IMR-90 (cell line): ENCODE data around the gene FIS1. TPM values are rescaled to one million over a fixed set of nuclear protein-coding genes. Genes with fewer than 3 reads are reported as not detected.

Experiments used
- ATAC-seq: fragments of 200-7000 bp; cut with Tn5 transposase; 2 replicates; pipeline ENCODE4 v1.9.1; 2020; ENCODE audit warnings: low read depth, mild to moderate bottlenecking, moderate library complexity
- BruUV-seq: library from RNA; stranded (reverse); fragments of 400-500 nt; replicated peaks from 2 replicates; lab custom pipeline; 2021; lab: Mats Ljungman, UMichigan
- CTCF ChIA-PET: fragments of 300-600 bp; formaldehyde crosslinking; extraction: SDS; loops from one replicate; lab custom pipeline; 2021; ENCODE audit warnings: antibody characterized with exemption; lab: Yijun Ruan, JAX
- POLR2A ChIA-PET: fragments of 300-600 bp; sonication (Branson Sonifier 250); formaldehyde crosslinking; loops from one replicate; lab custom pipeline; 2022; ENCODE audit warnings: antibody characterized with exemption; ENCODE audit not compliant: unreplicated experiment; lab: Charles Lee
- DNase-seq: peaks from one replicate; pipeline ENCODE4 v3.0.0; 2013
- H2AFZ ChIP-seq: replicated peaks from 2 replicates; pipeline ENCODE3; 2013; ENCODE audit warnings: low read length, mild to moderate bottlenecking; ENCODE audit not compliant: poor library complexity
- H2AK5ac ChIP-seq: 2 replicates; pipeline ENCODE4 v1.6.1; 2013; ENCODE audit warnings: low read depth, low read length, inconsistent platforms
- H2AK9ac ChIP-seq: replicated peaks from 2 replicates; pipeline ENCODE3; 2013; ENCODE audit warnings: mild to moderate bottlenecking, low read depth, low read length, moderate library complexity; ENCODE audit not compliant: poor library complexity
- H2BK120ac ChIP-seq: 2 replicates; pipeline ENCODE4 v1.6.1; 2013; ENCODE audit warnings: low read depth, low read length, inconsistent platforms
- H2BK15ac ChIP-seq: 3 replicates; pipeline ENCODE4 v1.6.1; 2013; ENCODE audit warnings: low read depth, low read length, inconsistent platforms
- H2BK20ac ChIP-seq: 2 replicates; pipeline ENCODE4 v1.6.1; 2013; ENCODE audit warnings: low read depth, mild to moderate bottlenecking, inconsistent platforms, low read length, moderate library complexity
- H2BK5ac ChIP-seq: 2 replicates; pipeline ENCODE4 v1.6.1; 2013; ENCODE audit warnings: mild to moderate bottlenecking, low read depth, low read length, inconsistent platforms; ENCODE audit not compliant: poor library complexity, severe bottlenecking
- H3K14ac ChIP-seq: replicated peaks from 2 replicates; pipeline ENCODE4 v1.6.1; 2013; ENCODE audit warnings: low read depth, low read length, inconsistent platforms
- H3K18ac ChIP-seq: 2 replicates; pipeline ENCODE4 v1.6.1; 2013; ENCODE audit warnings: low read depth, low read length, control low read depth
- H3K23ac ChIP-seq: 2 replicates; pipeline ENCODE4 v1.6.1; 2013; ENCODE audit warnings: low read depth, low read length, inconsistent platforms
- H3K27ac ChIP-seq: 2 replicates; pipeline ENCODE4 v1.5.1; 2013; ENCODE audit warnings: mild to moderate bottlenecking, control low read depth, low read length; ENCODE audit not compliant: insufficient read depth
- H3K27me3 ChIP-seq: 2 replicates; pipeline ENCODE4 v1.6.1; 2013; ENCODE audit warnings: low read length; ENCODE audit not compliant: control insufficient read depth, insufficient read depth
- H3K36me3 ChIP-seq: 2 replicates; pipeline ENCODE4 v1.6.1; 2013; ENCODE audit warnings: low read length, mixed read lengths; ENCODE audit not compliant: control insufficient read depth, insufficient read depth
- H3K4ac ChIP-seq: 2 replicates; pipeline ENCODE4 v1.6.1; 2013; ENCODE audit warnings: low read depth, low read length, inconsistent platforms
- H3K4me1 ChIP-seq: 2 replicates; pipeline ENCODE4 v1.6.1; 2013; ENCODE audit warnings: low read length, mixed read lengths; ENCODE audit not compliant: control insufficient read depth, insufficient read depth
- H3K4me2 ChIP-seq: 2 replicates; pipeline ENCODE4 v1.6.1; 2013; ENCODE audit warnings: low read depth, mild to moderate bottlenecking, control low read depth, low read length, moderate library complexity
- H3K4me3 ChIP-seq: 2 replicates; pipeline ENCODE4 v1.5.1; 2013; ENCODE audit warnings: low read depth, mild to moderate bottlenecking, control low read depth, low read length, moderate library complexity; ENCODE audit not compliant: insufficient read depth
- H3K56ac ChIP-seq: 2 replicates; pipeline ENCODE4 v1.6.1; 2013; ENCODE audit warnings: low read length, inconsistent platforms; ENCODE audit not compliant: insufficient read depth; ENCODE audit errors: extremely low read depth
- H3K79me1 ChIP-seq, 2 experiments: 2 replicates each; pipeline ENCODE4 v1.6.1; 2013; ENCODE audit warnings: low read length in 2 of 2, inconsistent platforms in 1 of 2, low read depth in 1 of 2
- H3K9ac ChIP-seq: 2 replicates; pipeline ENCODE4 v1.6.1; 2013; ENCODE audit warnings: low read depth, low read length, control low read depth
- H3K9me1 ChIP-seq: 2 replicates; pipeline ENCODE4 v1.6.1; 2013; ENCODE audit warnings: low read length, inconsistent platforms; ENCODE audit not compliant: insufficient read depth
- H3K9me3 ChIP-seq: 2 replicates; pipeline ENCODE4 v1.6.1; 2013; ENCODE audit warnings: low read length; ENCODE audit not compliant: control insufficient read depth, insufficient read depth
- H4K20me1 ChIP-seq: 2 replicates; pipeline ENCODE4 v1.6.1; 2013; ENCODE audit warnings: low read length, inconsistent platforms; ENCODE audit not compliant: insufficient read depth
- H4K5ac ChIP-seq: 2 replicates; pipeline ENCODE4 v1.6.1; 2013; ENCODE audit warnings: mild to moderate bottlenecking, low read depth, low read length, control low read depth
- H4K8ac ChIP-seq, 2 experiments: 2 replicates each; pipeline ENCODE4 v1.6.1; 2013; ENCODE audit warnings: low read depth in 2 of 2, low read length in 2 of 2, control low read depth in 1 of 2, inconsistent platforms in 1 of 2
- H4K91ac ChIP-seq: 2 replicates; pipeline ENCODE4 v1.6.1; 2013; ENCODE audit warnings: low read depth, low read length, inconsistent platforms; ENCODE audit not compliant: insufficient read depth
- BHLHE40 ChIP-seq: fragments of 150-350 bp; IDR thresholded peaks from 2 replicates; pipeline ENCODE4 v1.6.1; 2016; ENCODE audit warnings: mild to moderate bottlenecking, low read depth, low read length
- CEBPB ChIP-seq: IDR thresholded peaks from 2 replicates; pipeline ENCODE4 v1.6.1; 2012; ENCODE audit warnings: low read depth, low read length, improper control_type of control experiment
- CHD1 ChIP-seq: IDR thresholded peaks from 2 replicates; pipeline ENCODE4 v1.6.1; 2012; ENCODE audit warnings: low read depth, low read length, improper control_type of control experiment
- CTCF ChIP-seq: conservative IDR thresholded peaks from 2 replicates; pipeline ENCODE4 v1.5.1; 2012; ENCODE audit warnings: mild to moderate bottlenecking, low read depth, low read length, improper control_type of control experiment
- FOS ChIP-seq: fragments of 150-350 bp; IDR thresholded peaks from 2 replicates; pipeline ENCODE4 v1.6.1; 2016; ENCODE audit warnings: low read depth, low read length
- MAFK ChIP-seq: IDR thresholded peaks from 2 replicates; pipeline ENCODE4 v1.6.1; 2012; ENCODE audit warnings: low read depth, low read length, improper control_type of control experiment
- MAZ ChIP-seq: IDR thresholded peaks from 2 replicates; pipeline ENCODE4 v1.6.1; 2012; ENCODE audit warnings: low read depth, mild to moderate bottlenecking, low read length, improper control_type of control experiment, moderate library complexity, borderline replicate concordance
- MXI1 ChIP-seq: IDR thresholded peaks from 2 replicates; pipeline ENCODE4 v1.6.1; 2012; ENCODE audit warnings: low read depth, mild to moderate bottlenecking, low read length, moderate library complexity, borderline replicate concordance
- NFE2L2 ChIP-seq: fragments of 150-350 bp; IDR thresholded peaks from 2 replicates; pipeline ENCODE4 v1.6.1; 2016; ENCODE audit warnings: low read depth, mild to moderate bottlenecking, low read length
- POLR2A ChIP-seq: IDR thresholded peaks from 2 replicates; pipeline ENCODE4 v1.6.1; 2012; ENCODE audit warnings: mild to moderate bottlenecking, low read depth, low read length
- RAD21 ChIP-seq: IDR thresholded peaks from 2 replicates; pipeline ENCODE4 v1.6.1; 2012; ENCODE audit warnings: low read length, improper control_type of control experiment
- RCOR1 ChIP-seq: IDR thresholded peaks from 2 replicates; pipeline ENCODE4 v1.6.1; 2012; ENCODE audit warnings: mild to moderate bottlenecking, low read length, improper control_type of control experiment; ENCODE audit not compliant: insufficient replicate concordance
- RFX5 ChIP-seq: IDR thresholded peaks from 2 replicates; pipeline ENCODE4 v1.8.0; 2012; ENCODE audit warnings: low read depth, mild to moderate bottlenecking, low read length, moderate library complexity
- SMC3 ChIP-seq: fragments of 150-350 bp; IDR thresholded peaks from 2 replicates; pipeline ENCODE4 v1.6.1; 2016; ENCODE audit warnings: low read depth, mild to moderate bottlenecking, antibody characterized with exemption, low read length, moderate library complexity
- USF2 ChIP-seq: fragments of 150-350 bp; IDR thresholded peaks from 2 replicates; pipeline ENCODE4 v1.6.1; 2017; ENCODE audit warnings: mild to moderate bottlenecking, antibody characterized with exemption, low read length, low read depth
- WGBS, 2 experiments: methylation state at CpG; one replicate each; pipeline versions ENCODE4 v1.1.5 to v1.1.7; 2013; ENCODE audit warnings: missing lambda C conversion rate in 2 of 2; ENCODE audit not compliant: insufficient read length in 1 of 2; ENCODE audit errors: extremely low coverage in 2 of 2; 5-methylcytosine and 5-hydroxymethylcytosine counted together
- dilution Hi-C: fragments of 300-500 bp; cut with HindIII; formaldehyde crosslinking; loops from one replicate; pipeline ENCODE4 v1.14.3; 2018; ENCODE audit warnings: low sequenced_read_pairs; ENCODE audit not compliant: unreplicated experiment
- in situ Hi-C: fragments of 300-500 bp; cut with MboI; formaldehyde crosslinking; loops from 3 replicates; pipeline ENCODE4 v1.14.3; 2019; ENCODE audit warnings: low sequenced_read_pairs, inconsistent platforms, mixed read lengths
- intact Hi-C: fragments of 100-400 bp; cut with micrococcal nuclease; formaldehyde crosslinking; loops from 2 replicates; pipeline ENCODE4 v1.10.0; 2022
- polyA plus RNA-seq, 3 experiments: library from polyadenylated mRNA; depleted of rRNA; stranded (reverse); fragments of >200 nt; gene quantifications; 2 replicates each; pipeline ENCODE4 v1.2.3, GENCODE V29; 2012; ENCODE audit warnings: low replicate concordance in 1 of 3
- total RNA-seq: library from RNA; depleted of rRNA; stranded (reverse); fragments of >200 nt; gene quantifications from 2 replicates; pipeline ENCODE4 v1.2.3, GENCODE V29; 2012
- TF ChIP-seq, protein P1 (sequence below): fragments of 150-350 bp; IDR thresholded peaks from 2 replicates; pipeline ENCODE4 v1.6.1; 2016; ENCODE audit warnings: low read depth, mild to moderate bottlenecking, low read length, moderate library complexity, borderline replicate concordance

FIS1 gene
- total and polyA plus RNA-seq, 2 of the 4 experiments (the other 2 are of a cell fraction) = 293 to 489 TPM

GRCh38 chr7:101212014-101212413 lies 32.9 kb downstream of the FIS1 start:
- no CpG with 5 or more reads among the region's 8 CpGs for WGBS, 2 experiments
- Histone ChIP-seq H3K9me3 (no peaks in the 10 kb centered on the region), H2BK20ac (no peak overlapping the region), H3K4me1 (peaks cover 9% of the 10 kb centered on the region), H2BK120ac (no peak overlapping the region), H4K20me1 (no peaks in the 10 kb centered on the region; the same call in 1 of the 2 replicates), H4K91ac (no peak overlapping the region), H3K27ac (no peak overlapping the region), H4K8ac (no peak overlapping the region), H3K4ac (no peak overlapping the region), H3K56ac (no peak overlapping the region), H4K5ac (no peak overlapping the region), H3K4me3 (no peak overlapping the region), H2AK9ac (no peak overlapping the region), H3K27me3 (no peaks in the 10 kb centered on the region), H3K9me1 (peaks cover 4% of the 10 kb centered on the region), H2BK5ac (no peak overlapping the region), H3K4me2 (no peak overlapping the region), H3K79me1 (peaks cover 9 to 23% of the 10 kb centered on the region in 2 experiments; a peak in 3 of 4 replicates), H3K23ac (no peak overlapping the region), H3K36me3 (peaks cover 52% of the 10 kb centered on the region), H3K18ac (no peak overlapping the region), H2AK5ac (no peak overlapping the region), H2AFZ (no peak overlapping the region), H3K9ac (no peak overlapping the region), H2BK15ac (no peak overlapping the region), H3K14ac (no peak overlapping the region)
- BruUV-seq = no TSS peak
- no peak for TF ChIP-seq FOS
- no peak for TF ChIP-seq CEBPB
- TF ChIP-seq CHD1 = no peak
- no peak for TF ChIP-seq SMC3
- no peak for TF ChIP-seq RAD21
- no peak for TF ChIP-seq MXI1
- no peak for TF ChIP-seq RFX5
- TF ChIP-seq POLR2A = no peak
- no peak for TF ChIP-seq MAZ
- no peak for TF ChIP-seq RCOR1
- TF ChIP-seq NFE2L2 = no peak
- TF ChIP-seq BHLHE40 = no peak
- no peak for TF ChIP-seq USF2
- no peak for TF ChIP-seq MAFK
- TF ChIP-seq, protein P1, sequence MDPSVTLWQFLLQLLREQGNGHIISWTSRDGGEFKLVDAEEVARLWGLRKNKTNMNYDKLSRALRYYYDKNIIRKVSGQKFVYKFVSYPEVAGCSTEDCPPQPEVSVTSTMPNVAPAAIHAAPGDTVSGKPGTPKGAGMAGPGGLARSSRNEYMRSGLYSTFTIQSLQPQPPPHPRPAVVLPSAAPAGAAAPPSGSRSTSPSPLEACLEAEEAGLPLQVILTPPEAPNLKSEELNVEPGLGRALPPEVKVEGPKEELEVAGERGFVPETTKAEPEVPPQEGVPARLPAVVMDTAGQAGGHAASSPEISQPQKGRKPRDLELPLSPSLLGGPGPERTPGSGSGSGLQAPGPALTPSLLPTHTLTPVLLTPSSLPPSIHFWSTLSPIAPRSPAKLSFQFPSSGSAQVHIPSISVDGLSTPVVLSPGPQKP = no peak
- TF ChIP-seq CTCF = no peak
- in situ Hi-C loops = no loop called here
- ATAC-seq (no peak), DNase-seq (no peak)
- ChIA-PET CTCF (no interaction called here), POLR2A (interaction anchor here (0.6 kb wide), 1 partner anchor 18 kb away, joined by 3 read pairs; no protein-coding TSS in a partner anchor)
- dilution Hi-C loops = no loop called here
- intact Hi-C loops = no loop called here
